Smooth muscle cell (in vitro differentiated cells): Measurements from ENCODE around the gene ZNF490. TPM values are rescaled to one million over a fixed set of nuclear protein-coding genes. Genes with fewer than 3 reads are reported as not detected.
"Not testable (repeated sequence)": the region's sequence is repeated elsewhere in the genome, so short reads cannot be mapped to it uniquely, and the experiment has no call there.

ENCODE experiments used
- DNase-seq: peaks from one replicate; lab custom pipeline; 2025; ENCODE audit not compliant: unreplicated experiment; lab: John Stamatoyannopoulos, UW
- H2AFZ ChIP-seq: fragments of 200-600 bp; sonication (generic); 2 replicates; pipeline ENCODE4 v1.6.0; 2016; ENCODE audit warnings: antibody characterized with exemption, low read depth, mild to moderate bottlenecking
- H3F3A ChIP-seq: fragments of 200-600 bp; sonication (generic); 2 replicates; pipeline ENCODE4 v1.6.0; 2017; ENCODE audit warnings: antibody characterized with exemption, low read depth
- H3K27ac ChIP-seq: fragments of 200-600 bp; sonication (generic); 2 replicates; pipeline ENCODE4 v1.5.1; 2016; ENCODE audit warnings: low read depth, mild to moderate bottlenecking
- H3K27me3 ChIP-seq: fragments of 200-600 bp; sonication (generic); 2 replicates; pipeline ENCODE4 v1.6.1; 2016; ENCODE audit warnings: low read depth, mild to moderate bottlenecking
- H3K36me3 ChIP-seq: fragments of 200-600 bp; sonication (generic); 2 replicates; pipeline ENCODE4 v1.5.1; 2016; ENCODE audit warnings: low read depth
- H3K4me1 ChIP-seq: fragments of 200-600 bp; sonication (generic); 2 replicates; pipeline ENCODE4 v1.5.1; 2016; ENCODE audit warnings: low read depth
- H3K4me2 ChIP-seq: fragments of 200-600 bp; sonication (generic); 2 replicates; pipeline ENCODE4 v1.6.0; 2016; ENCODE audit warnings: mild to moderate bottlenecking
- H3K4me3 ChIP-seq: fragments of 200-600 bp; sonication (generic); 2 replicates; pipeline ENCODE4 v1.5.1; 2016; ENCODE audit warnings: mild to moderate bottlenecking
- H3K79me2 ChIP-seq: fragments of 200-600 bp; sonication (generic); 2 replicates; pipeline ENCODE4 v1.6.0; 2016; ENCODE audit warnings: low read depth, mild to moderate bottlenecking
- H3K9ac ChIP-seq: fragments of 200-600 bp; sonication (generic); 2 replicates; pipeline ENCODE4 v1.6.0; 2016; ENCODE audit warnings: low read depth
- H3K9me3 ChIP-seq: fragments of 200-600 bp; sonication (generic); replicated peaks from 2 replicates; pipeline ENCODE4 v1.5.1; 2016; ENCODE audit warnings: low read depth
- H4K20me1 ChIP-seq: fragments of 200-600 bp; sonication (generic); 2 replicates; pipeline ENCODE4 v1.6.0; 2016; ENCODE audit warnings: low read depth
- CTCF ChIP-seq: fragments of 200-600 bp; sonication (generic); IDR thresholded peaks from 2 replicates; pipeline ENCODE4 v1.5.1; 2017; ENCODE audit warnings: borderline replicate concordance, mild to moderate bottlenecking, antibody characterized with exemption; ENCODE audit not compliant: insufficient read depth, poor library complexity, severe bottlenecking
- WGBS: methylation state at CpG from one replicate; pipeline ENCODE4 v1.1.7; 2016; ENCODE audit warnings: low lambda C conversion rate; 5-methylcytosine and 5-hydroxymethylcytosine counted together
- polyA plus RNA-seq: library from polyadenylated mRNA; unstranded; fragments of >200 nt; fragmentation: Nextera tagmentation; extraction: Ambion mirVana; gene quantifications from 2 replicates; pipeline ENCODE4 v1.2.1, GENCODE V29; 2016
- total RNA-seq: library from RNA; depleted of rRNA; stranded (reverse); fragments of >200 nt; gene quantifications from 2 replicates; pipeline ENCODE4 v1.2.3, GENCODE V29; 2014

ZNF490 gene
- total and polyA plus RNA-seq, 2 experiments from 2014 or later: 1.1 to 7.1 TPM

- Histone ChIP-seq H3K79me2 (no peaks in the 10 kb centered on the region), H3K27me3 (no peaks in the 10 kb centered on the region), H3K4me2 (no peak overlapping the region), H3K9me3 (no peaks in the 10 kb centered on the region), H3K4me3 (no peak overlapping the region), H3K9ac (no peak overlapping the region), H4K20me1 (no peaks in the 10 kb centered on the region), H2AFZ (no peak overlapping the region), H3K27ac (no peak overlapping the region), H3K4me1 (no peaks in the 10 kb centered on the region), H3K36me3 (no peaks in the 10 kb centered on the region), H3F3A (peaks cover 3% of the 10 kb centered on the region)
- WGBS: 90% methylated on average over 4 of the region's 4 CpGs
- DNase-seq: no peak
- TF ChIP-seq CTCF: no peak
These were observed 42.7 kb downstream of the ZNF490 start for GRCh38 chr19:12567951-12568350.

- H3K4me3 ChIP-seq, H3K27me3 ChIP-seq, H3K79me2 ChIP-seq, H3K9me3 ChIP-seq, H3K4me1 ChIP-seq, H3K4me2 ChIP-seq, H3F3A ChIP-seq, H3K9ac ChIP-seq, H3K36me3 ChIP-seq, H3K27ac ChIP-seq, DNase-seq, H2AFZ ChIP-seq, H4K20me1 ChIP-seq: not testable (repeated sequence)
- WGBS: 96% methylated on average over 5 of the region's 5 CpGs
These were observed 44.2 kb downstream of the ZNF490 start for GRCh38 chr19:12566380-12566779.

GRCh38 chr19:12564016-12564664 is 46.5 kb downstream of the ZNF490 start:
- WGBS: 28% methylated on average over 19 of the region's 19 CpGs

GRCh38 chr19:12555456-12555930 is 55.1 kb downstream of the ZNF490 start:
- Histone ChIP-seq H3K4me2 (no peak overlapping the region), H3K4me1 (peaks cover 10% of the 10 kb centered on the region), H2AFZ (no peak overlapping the region), H3K4me3 (no peak overlapping the region), H3F3A (peaks cover 10% of the 10 kb centered on the region), H3K27ac (no peak overlapping the region), H3K27me3 (no peaks in the 10 kb centered on the region), H3K9me3 (no peaks in the 10 kb centered on the region), H4K20me1 (no peaks in the 10 kb centered on the region), H3K79me2 (peaks cover under 1% of the 10 kb centered on the region), H3K36me3 (no peaks in the 10 kb centered on the region), H3K9ac (no peak overlapping the region)
- no peak for DNase-seq
- WGBS: 63% methylated on average over 32 of the region's 39 CpGs
- TF ChIP-seq CTCF: no peak

More at GRCh38 chr19:12564016-12564664, 46.5 kb downstream of the ZNF490 start:
- H3K27me3 ChIP-seq: no peaks in the 10 kb centered on the region
- H3K79me2 ChIP-seq: no peaks in the 10 kb centered on the region
- H3K4me2 ChIP-seq: peak overlapping the region; percentile 57
- H3F3A ChIP-seq: peaks cover 3% of the 10 kb centered on the region
- peak; percentile 85 for DNase-seq
- no peak overlapping the region for H3K4me3 ChIP-seq
- H3K9me3 ChIP-seq: no peaks in the 10 kb centered on the region
- no peaks in the 10 kb centered on the region for H3K4me1 ChIP-seq
- no peak overlapping the region for H3K27ac ChIP-seq
- H3K9ac ChIP-seq: no peak overlapping the region
- H2AFZ ChIP-seq: no peak overlapping the region
- no peaks in the 10 kb centered on the region for H4K20me1 ChIP-seq
- H3K36me3 ChIP-seq: no peaks in the 10 kb centered on the region
- TF ChIP-seq CTCF: peak; percentile 96
